DOHH2 (cell line): Measurements from ENCODE around the gene MAP4K4.
"Not testable (repeated sequence)": the region's sequence is repeated elsewhere in the genome, so short reads cannot be mapped to it uniquely, and the experiment has no call there.

Experiments
- H3F3A ChIP-seq: fragments of 200-600 bp; sonication (generic), shearing (Covaris generic); 2 replicates; pipeline ENCODE4 v1.6.0; 2016; ENCODE audit warnings: antibody characterized with exemption, mild to moderate bottlenecking; ENCODE audit not compliant: control insufficient read depth, insufficient read depth
- H3K27ac ChIP-seq: fragments of 200-600 bp; sonication (generic); 2 replicates; pipeline ENCODE4 v1.5.1; 2014; ENCODE audit warnings: low read depth, mild to moderate bottlenecking, low read length, moderate library complexity
- H3K27me3 ChIP-seq: fragments of 200-600 bp; sonication (generic); 2 replicates; pipeline ENCODE4 v1.6.1; 2014; ENCODE audit warnings: mild to moderate bottlenecking, low read length, mixed read lengths; ENCODE audit not compliant: control insufficient read depth
- H3K36me3 ChIP-seq: fragments of 200-600 bp; sonication (generic); 2 replicates; pipeline ENCODE4 v1.6.1; 2014; ENCODE audit warnings: mild to moderate bottlenecking, low read length, moderate library complexity, mixed read lengths; ENCODE audit not compliant: control insufficient read depth
- H3K4me1 ChIP-seq: fragments of 200-600 bp; sonication (generic); 2 replicates; pipeline ENCODE4 v1.6.1; 2014; ENCODE audit warnings: mild to moderate bottlenecking, low read length, mixed read lengths; ENCODE audit not compliant: control insufficient read depth
- H3K4me2 ChIP-seq: fragments of 200-600 bp; sonication (generic); 2 replicates; pipeline ENCODE4 v1.6.0; 2014; ENCODE audit warnings: mild to moderate bottlenecking, low read length, moderate library complexity
- H3K4me3 ChIP-seq: fragments of 200-600 bp; sonication (generic); 2 replicates; pipeline ENCODE4 v1.5.1; 2014; ENCODE audit warnings: mild to moderate bottlenecking, low read length, mixed read lengths
- H3K79me2 ChIP-seq: fragments of 200-600 bp; sonication (generic); 2 replicates; pipeline ENCODE4 v1.6.1; 2014; ENCODE audit warnings: mild to moderate bottlenecking, low read length, mixed read lengths; ENCODE audit not compliant: control insufficient read depth
- H3K9me2 ChIP-seq: fragments of 200-600 bp; sonication (generic); replicated peaks from 2 replicates; pipeline ENCODE4 v1.6.1; 2014; ENCODE audit warnings: mild to moderate bottlenecking, low read length, mixed read lengths; ENCODE audit not compliant: control insufficient read depth
- H3K9me3 ChIP-seq: fragments of 200-600 bp; sonication (generic); 2 replicates; pipeline ENCODE4 v1.6.1; 2014; ENCODE audit warnings: antibody characterized with exemption, low read length, mixed read lengths; ENCODE audit not compliant: control insufficient read depth, insufficient read depth
- H4K20me1 ChIP-seq: fragments of 200-600 bp; sonication (generic); 2 replicates; pipeline ENCODE4 v1.6.0; 2014; ENCODE audit warnings: low read depth, mild to moderate bottlenecking, antibody characterized with exemption, low read length, moderate library complexity; ENCODE audit not compliant: control insufficient read depth, insufficient read depth
- CTCF ChIP-seq: fragments of 200-600 bp; sonication (generic); IDR thresholded peaks from one replicate; pipeline ENCODE4 v1.5.1; 2014; ENCODE audit warnings: antibody characterized with exemption, mild to moderate bottlenecking, low read depth, low read length; ENCODE audit not compliant: poor library complexity, severe bottlenecking
- EZH2phosphoT487 ChIP-seq: fragments of 200-600 bp; sonication (generic); IDR thresholded peaks from 2 replicates; pipeline ENCODE4 v1.6.1; 2017; ENCODE audit warnings: borderline replicate concordance, mild to moderate bottlenecking, antibody characterized with exemption, low read length, moderate library complexity, mixed read lengths

The MAP4K4 gene

GRCh38 chr2:101930019-101930418, 232.5 kb downstream of the MAP4K4 start:
- H3K4me1 ChIP-seq = no peaks in the 10 kb centered on the region
- no peaks in the 10 kb centered on the region for H3K36me3 ChIP-seq
- no peak overlapping the region for H3K4me2 ChIP-seq
- no peak overlapping the region for H3K27ac ChIP-seq
- TF ChIP-seq CTCF (no peak), EZH2phosphoT487 (no peak)
- no peaks in the 10 kb centered on the region for H3K9me2 ChIP-seq
- peaks cover 10% of the 10 kb centered on the region; the same call in 1 of the 2 replicates for H3K9me3 ChIP-seq
- no peaks in the 10 kb centered on the region for H4K20me1 ChIP-seq
- H3F3A ChIP-seq = no peaks in the 10 kb centered on the region
- H3K79me2 ChIP-seq = no peaks in the 10 kb centered on the region
- H3K27me3 ChIP-seq = 0 out of 2 replicates have a peak, but pooled peaks cover 5% of the 10 kb centered on the region
- H3K4me3 ChIP-seq = no peak overlapping the region

- H3K4me1 ChIP-seq = no peaks in the 10 kb centered on the region
- H3K4me2 ChIP-seq = no peak overlapping the region
- no peaks in the 10 kb centered on the region for H3K36me3 ChIP-seq
- 0 out of 2 replicates have a peak, but pooled peaks cover 5% of the 10 kb centered on the region for H3K27me3 ChIP-seq
- no peaks in the 10 kb centered on the region for H3K9me2 ChIP-seq
- no peaks in the 10 kb centered on the region for H4K20me1 ChIP-seq
- no peaks in the 10 kb centered on the region for H3F3A ChIP-seq
- H3K4me3 ChIP-seq = no peak overlapping the region
- H3K27ac ChIP-seq = no peak overlapping the region
- peaks cover 10% of the 10 kb centered on the region; the same call in 1 of the 2 replicates for H3K9me3 ChIP-seq
- TF ChIP-seq EZH2phosphoT487 (no peak), CTCF (no peak)
- H3K79me2 ChIP-seq = no peaks in the 10 kb centered on the region
Measured at GRCh38 chr2:101930847-101931246, 233.3 kb downstream of the MAP4K4 start.

- no peaks in the 10 kb centered on the region for H3K4me1 ChIP-seq
- no peaks in the 10 kb centered on the region for H3K36me3 ChIP-seq
- TF ChIP-seq CTCF = no peak
- TF ChIP-seq EZH2phosphoT487 = no peak
- H3K4me3 ChIP-seq = no peak overlapping the region
- no peaks in the 10 kb centered on the region for H3K9me2 ChIP-seq
- H4K20me1 ChIP-seq = no peaks in the 10 kb centered on the region
- H3K27ac ChIP-seq = no peak overlapping the region
- no peak overlapping the region for H3K4me2 ChIP-seq
- H3K79me2 ChIP-seq = no peaks in the 10 kb centered on the region
- H3K9me3 ChIP-seq = peaks cover 10% of the 10 kb centered on the region; the same call in 1 of the 2 replicates
- H3K27me3 ChIP-seq = 0 out of 2 replicates have a peak, but pooled peaks cover 5% of the 10 kb centered on the region
- no peaks in the 10 kb centered on the region for H3F3A ChIP-seq
Measured at GRCh38 chr2:101931402-101931801, 233.9 kb downstream of the MAP4K4 start.

GRCh38 chr2:101935764-101936163, 238.3 kb downstream of the MAP4K4 start:
- H3K4me1 ChIP-seq, H3K4me3 ChIP-seq, H3K27me3 ChIP-seq, H3K4me2 ChIP-seq, H3K36me3 ChIP-seq, H3K27ac ChIP-seq, H3K9me2 ChIP-seq, H4K20me1 ChIP-seq, H3K79me2 ChIP-seq, H3K9me3 ChIP-seq, H3F3A ChIP-seq: not testable (repeated sequence)
